Upper lobe of right lung (tissue), 1 donor: ENCODE data around the gene RAB43. TPM values are rescaled to one million over a fixed set of nuclear protein-coding genes. Genes with fewer than 3 reads are reported as not detected.

Experiments used
- ATAC-seq: fragments of 200-7000 bp; cut with Tn5 transposase; one replicate; pipeline ENCODE4 v1.9.1; 2020; ENCODE audit warnings: mild to moderate bottlenecking, moderate library complexity
- DNase-seq: peaks from one replicate; pipeline ENCODE4 v3.0.0-alpha.2; 2020
- H3K27ac ChIP-seq: fragments of 200-600 bp; one replicate; pipeline ENCODE4 v1.8.0; 2022
- H3K27me3 ChIP-seq: fragments of 200-600 bp; one replicate; pipeline ENCODE4 v1.8.0; 2022; ENCODE audit warnings: mild to moderate bottlenecking
- H3K36me3 ChIP-seq: fragments of 200-600 bp; one replicate; pipeline ENCODE4 v1.8.0; 2022
- H3K4me1 ChIP-seq: fragments of 200-600 bp; one replicate; pipeline ENCODE4 v1.8.0; 2022
- H3K4me3 ChIP-seq: fragments of 200-600 bp; one replicate; pipeline ENCODE4 v1.8.0; 2022; ENCODE audit warnings: mild to moderate bottlenecking
- H3K9me3 ChIP-seq: fragments of 200-600 bp; one replicate; pipeline ENCODE4 v1.8.0; 2022
- intact Hi-C: fragments of 100-400 bp; cut with DNase I; formaldehyde crosslinking; loops from one replicate; pipeline ENCODE4 v1.11.0; 2022
- total RNA-seq: library from RNA; stranded (reverse); fragmentation: NEBNext Ultra II Directional; extraction: Animal tissue kit (Norgen Biotek cat#: 25700); gene quantifications from one replicate; pipeline ENCODE4 v1.2.1, GENCODE V29; 2021
- TF ChIP-seq, protein P1 (sequence below): fragments of 200-600 bp; IDR thresholded peaks from one replicate; pipeline ENCODE4 v1.8.0; 2022; ENCODE audit warnings: antibody characterized with exemption
- donor health status: DM: no; HTN: yes; CAD: no; lungs with severe emphysema.

The RAB43 gene
- total RNA-seq, 1 donor from 2014 or later: 38.9 TPM

DNA sequence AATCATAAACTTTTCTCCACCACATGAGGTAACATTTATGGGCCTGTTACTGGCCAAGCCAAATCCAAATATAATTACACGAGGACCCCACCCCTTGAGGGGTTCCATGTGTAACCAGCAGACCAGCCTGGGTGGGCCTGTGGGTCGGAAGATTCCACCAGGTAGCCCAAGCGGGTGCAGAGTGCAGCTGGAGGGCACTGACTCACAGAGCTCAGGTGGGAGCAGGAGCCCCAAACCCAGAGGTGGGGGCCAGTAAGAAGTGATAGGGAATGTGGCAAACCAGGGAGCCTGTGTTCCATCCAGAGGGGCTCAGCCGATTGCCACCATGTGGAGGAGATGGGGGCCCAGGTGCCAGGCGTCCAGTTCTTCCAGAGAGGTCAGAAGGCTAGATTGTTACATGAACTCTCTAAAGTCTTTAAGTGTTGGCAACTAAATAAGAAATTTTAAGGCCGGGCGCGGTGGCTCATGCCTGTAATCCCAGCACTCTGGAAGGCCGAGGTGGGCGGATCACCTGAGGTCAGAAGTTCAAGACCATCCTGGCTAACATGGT is 58.4 kb downstream of the RAB43 start:
- no peak for DNase-seq

DNA sequence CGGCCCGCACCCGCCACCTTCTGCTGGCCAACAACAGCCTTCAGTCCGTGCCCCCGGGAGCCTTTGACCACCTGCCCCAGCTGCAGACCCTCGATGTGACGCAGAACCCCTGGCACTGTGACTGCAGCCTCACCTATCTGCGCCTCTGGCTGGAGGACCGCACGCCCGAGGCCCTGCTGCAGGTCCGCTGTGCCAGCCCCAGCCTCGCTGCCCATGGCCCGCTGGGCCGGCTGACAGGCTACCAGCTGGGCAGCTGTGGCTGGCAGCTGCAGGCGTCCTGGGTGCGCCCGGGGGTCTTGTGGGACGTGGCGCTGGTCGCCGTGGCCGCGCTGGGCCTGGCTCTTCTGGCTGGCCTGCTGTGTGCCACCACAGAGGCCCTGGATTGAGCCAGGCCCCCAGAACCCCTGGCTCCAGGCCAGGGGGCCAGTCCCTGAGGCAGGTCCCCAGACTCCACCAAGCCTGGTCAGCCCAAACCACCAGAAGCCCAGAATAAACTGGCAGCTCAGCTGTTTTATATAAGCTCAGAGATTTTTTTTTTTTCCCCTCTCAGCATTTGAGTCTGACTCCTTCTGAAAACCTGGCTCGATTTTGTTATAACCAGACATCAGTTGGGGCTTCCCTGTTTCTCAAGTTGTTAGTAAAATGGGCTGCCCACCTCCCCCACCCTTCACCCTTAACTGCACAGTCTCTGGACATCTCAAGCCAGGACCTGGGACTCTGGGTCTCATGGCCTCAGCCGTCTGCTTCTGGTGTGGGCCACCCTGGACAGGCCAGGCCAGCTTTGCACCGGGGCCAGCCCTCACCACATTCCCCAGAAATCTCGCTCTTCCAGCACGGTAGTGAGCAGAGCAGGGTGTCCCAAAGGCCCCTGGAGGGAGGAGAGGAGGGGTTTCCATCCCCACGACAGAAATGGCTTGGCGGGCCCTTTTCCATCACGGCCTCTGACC is 59.4 kb downstream of the RAB43 start:
- no peaks in the 10 kb centered on the region for H3K36me3 ChIP-seq
- H3K4me3 ChIP-seq: no peak overlapping the region
- DNase-seq (no peak), ATAC-seq (no peak)
- TF ChIP-seq, protein P1, sequence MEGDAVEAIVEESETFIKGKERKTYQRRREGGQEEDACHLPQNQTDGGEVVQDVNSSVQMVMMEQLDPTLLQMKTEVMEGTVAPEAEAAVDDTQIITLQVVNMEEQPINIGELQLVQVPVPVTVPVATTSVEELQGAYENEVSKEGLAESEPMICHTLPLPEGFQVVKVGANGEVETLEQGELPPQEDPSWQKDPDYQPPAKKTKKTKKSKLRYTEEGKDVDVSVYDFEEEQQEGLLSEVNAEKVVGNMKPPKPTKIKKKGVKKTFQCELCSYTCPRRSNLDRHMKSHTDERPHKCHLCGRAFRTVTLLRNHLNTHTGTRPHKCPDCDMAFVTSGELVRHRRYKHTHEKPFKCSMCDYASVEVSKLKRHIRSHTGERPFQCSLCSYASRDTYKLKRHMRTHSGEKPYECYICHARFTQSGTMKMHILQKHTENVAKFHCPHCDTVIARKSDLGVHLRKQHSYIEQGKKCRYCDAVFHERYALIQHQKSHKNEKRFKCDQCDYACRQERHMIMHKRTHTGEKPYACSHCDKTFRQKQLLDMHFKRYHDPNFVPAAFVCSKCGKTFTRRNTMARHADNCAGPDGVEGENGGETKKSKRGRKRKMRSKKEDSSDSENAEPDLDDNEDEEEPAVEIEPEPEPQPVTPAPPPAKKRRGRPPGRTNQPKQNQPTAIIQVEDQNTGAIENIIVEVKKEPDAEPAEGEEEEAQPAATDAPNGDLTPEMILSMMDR: no peak
- no peaks in the 10 kb centered on the region for H3K27me3 ChIP-seq
- H3K27ac ChIP-seq: no peak overlapping the region
- peaks cover 6% of the 10 kb centered on the region for H3K4me1 ChIP-seq
- H3K9me3 ChIP-seq: no peaks in the 10 kb centered on the region
- intact Hi-C loops: no loop called here

More for the DNA sequence above, 58.4 kb downstream of the RAB43 start:
- no peak overlapping the region for H3K4me3 ChIP-seq
- H3K27me3 ChIP-seq: no peaks in the 10 kb centered on the region
- ATAC-seq: no peak
- peaks cover 6% of the 10 kb centered on the region for H3K4me1 ChIP-seq
- H3K9me3 ChIP-seq: no peaks in the 10 kb centered on the region
- intact Hi-C loops: no loop called here
- no peak overlapping the region for H3K27ac ChIP-seq
- H3K36me3 ChIP-seq: no peaks in the 10 kb centered on the region
- TF ChIP-seq, protein P1: no peak

DNA sequence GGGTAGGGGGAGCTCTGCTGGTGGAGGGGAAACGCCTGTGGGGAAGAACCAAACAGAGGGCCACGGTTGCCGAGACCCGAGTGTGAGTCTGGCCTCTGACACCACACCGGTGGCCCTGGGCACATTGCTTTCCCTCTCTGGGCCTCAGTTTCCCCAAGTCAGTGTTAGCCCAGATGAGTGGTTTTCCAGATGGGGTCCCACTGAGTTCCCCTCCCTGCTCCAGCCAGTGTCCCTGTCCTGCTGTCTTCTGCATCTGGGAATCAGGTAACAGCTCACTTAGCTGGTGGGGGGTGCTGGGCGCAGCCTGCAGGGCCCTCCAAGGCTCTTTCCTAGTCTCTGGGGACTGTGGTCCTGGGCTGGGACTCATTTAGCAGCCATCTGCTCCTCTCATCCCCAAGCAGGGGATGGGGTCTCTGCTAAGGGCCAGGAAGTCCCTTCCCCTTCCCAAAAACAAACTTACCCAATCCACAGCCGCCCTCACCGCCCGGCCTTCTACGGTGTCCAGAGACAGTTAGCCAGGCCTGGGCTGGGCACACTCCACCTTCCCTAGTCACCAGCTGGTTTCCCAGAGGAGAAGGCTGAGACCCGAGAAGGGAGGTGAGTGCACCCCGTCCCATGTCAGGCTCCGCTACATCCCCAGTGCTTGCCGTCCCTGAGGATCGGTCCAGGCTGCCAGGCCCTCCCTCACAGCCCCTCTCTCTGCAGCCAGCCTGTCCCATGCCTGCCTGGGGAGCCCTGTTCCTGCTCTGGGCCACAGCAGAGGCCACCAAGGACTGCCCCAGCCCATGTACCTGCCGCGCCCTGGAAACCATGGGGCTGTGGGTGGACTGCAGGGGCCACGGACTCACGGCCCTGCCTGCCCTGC is 60.3 kb downstream of the RAB43 start:
- H3K4me1 ChIP-seq: peaks cover 6% of the 10 kb centered on the region
- no peaks in the 10 kb centered on the region for H3K36me3 ChIP-seq
- no peak for ATAC-seq
- intact Hi-C loops: no loop called here
- TF ChIP-seq, protein P1: no peak
- H3K9me3 ChIP-seq: no peaks in the 10 kb centered on the region
- no peak for DNase-seq
- H3K27me3 ChIP-seq: no peaks in the 10 kb centered on the region
- no peak overlapping the region for H3K27ac ChIP-seq
- no peak overlapping the region for H3K4me3 ChIP-seq

DNA sequence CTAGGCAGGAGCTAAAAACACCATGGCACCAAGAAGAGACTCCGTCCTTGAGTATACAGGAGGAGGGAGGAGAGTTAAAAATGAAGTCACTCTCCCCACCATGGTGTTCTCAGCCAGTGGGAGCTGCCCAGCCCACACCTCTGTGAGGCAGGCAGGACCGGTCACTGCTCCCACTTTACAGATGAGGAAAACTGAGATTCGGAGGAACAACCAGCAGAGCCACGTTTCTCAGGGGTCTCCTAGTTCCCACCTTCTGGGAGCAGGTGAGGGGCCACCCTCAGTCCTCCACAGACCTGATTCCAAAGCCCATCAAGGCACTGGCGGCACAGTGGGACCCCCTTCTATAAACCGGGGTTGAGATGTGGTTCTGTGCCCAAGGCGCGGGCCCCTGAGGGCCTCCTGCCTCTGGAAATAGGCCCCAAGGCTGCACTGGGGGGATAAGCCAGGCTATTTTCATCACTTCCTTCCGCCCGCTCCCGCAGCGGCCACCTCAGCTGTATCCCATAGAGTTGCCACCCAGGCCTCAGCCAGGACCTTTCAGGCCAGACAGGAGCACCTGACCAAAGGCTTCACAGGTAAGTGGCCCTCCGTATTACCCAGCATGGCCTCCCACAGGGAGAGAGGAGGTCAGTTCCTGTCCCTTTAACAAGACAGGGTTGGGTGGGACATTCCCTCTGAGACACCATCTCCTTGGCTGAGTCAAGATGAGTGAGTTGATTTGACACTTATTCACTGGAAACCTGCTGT is 61.2 kb downstream of the RAB43 start, which contains the start of gene GP9:
GP9 (plus strand) TSS at position 504 of the 747 bp plus-strand sequence. CDS start 961 bp downstream, outside the sequence.
- Histone ChIP-seq H3K4me1 (peaks cover 6% of the 10 kb centered on the region), H3K27me3 (no peaks in the 10 kb centered on the region), H3K9me3 (no peaks in the 10 kb centered on the region), H3K4me3 (no peak within 1 kb of the TSS), H3K36me3 (no peaks in the 10 kb centered on the region), H3K27ac (no peak within 1 kb of the TSS)
- DNase-seq: no peak
- TF ChIP-seq, protein P1: no peak
- intact Hi-C loops: no loop called here
- no peak for ATAC-seq
